GM21786 (cell line): ENCODE data around the gene TOGARAM1.

ENCODE experiments used
- ATAC-seq: cut with Tn5 transposase; IDR thresholded peaks from one replicate; pipeline ENCODE4 v1.9.1; 2021; ENCODE audit not compliant: unreplicated experiment

Gene TOGARAM1

DNA sequence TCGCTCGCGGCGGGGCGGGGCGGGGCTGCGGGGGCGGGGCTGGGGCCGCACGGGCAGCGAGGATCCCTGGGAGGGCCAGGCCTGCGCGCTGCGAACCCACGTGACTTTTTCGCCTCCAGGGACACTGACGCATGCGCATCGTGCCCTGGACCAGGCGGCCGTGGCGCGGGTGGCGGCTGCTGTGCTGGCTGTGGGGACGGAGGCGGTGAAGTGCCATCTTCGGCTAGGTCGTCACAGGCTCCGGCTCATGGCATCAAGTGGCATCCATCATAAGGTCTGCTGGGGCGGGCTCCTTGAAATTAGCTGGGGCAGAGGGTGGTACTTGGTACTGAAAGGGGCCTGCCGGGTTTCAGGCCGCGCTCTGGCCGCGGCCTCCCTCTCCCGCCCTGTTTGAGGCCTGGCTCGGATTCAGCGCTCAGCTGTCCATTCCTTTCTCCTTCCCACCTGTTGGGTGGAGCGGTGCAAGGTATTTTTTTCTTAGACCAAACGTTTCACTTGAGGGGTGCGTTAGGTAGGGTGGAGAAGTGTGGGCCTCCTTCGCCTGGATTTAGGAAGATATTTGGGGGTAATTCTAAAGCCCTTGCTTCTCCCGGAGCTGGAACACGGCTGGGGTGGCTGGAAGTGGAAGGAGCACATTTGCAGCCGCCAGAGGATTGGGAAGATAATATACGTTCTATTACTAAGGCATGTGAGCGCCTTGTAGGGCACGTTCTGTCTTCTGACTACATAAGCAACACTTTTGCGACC lies 122.2 kb downstream of the TOGARAM1 start, which contains the start of gene PRPF39:
Gene PRPF39, plus strand, starts transcription at position 141 of the 747 bp plus-strand sequence. CDS start 11,124 bp downstream, outside the sequence.
- ATAC-seq: peak; percentile 94

DNA sequence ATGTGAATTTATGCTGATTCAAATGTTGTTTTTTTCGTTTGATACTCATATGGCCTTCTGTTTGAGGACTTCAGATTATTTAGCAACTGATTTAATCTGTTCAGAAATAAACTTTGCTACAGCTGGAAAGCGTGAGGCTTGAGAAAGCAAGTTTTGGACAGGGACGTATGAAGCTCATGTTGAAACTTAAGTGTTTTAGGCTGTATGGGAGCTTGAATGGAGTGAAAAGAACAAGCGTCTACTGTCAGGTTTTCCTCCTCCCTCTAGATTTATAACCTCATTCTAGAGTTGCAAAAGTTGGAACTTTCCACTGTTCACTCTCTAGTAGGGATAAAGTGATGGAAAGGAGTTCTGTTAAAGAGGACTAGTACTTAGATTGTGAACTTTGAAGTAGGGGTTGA lies 123.0 kb downstream of the TOGARAM1 start:
- no peak for ATAC-seq

DNA sequence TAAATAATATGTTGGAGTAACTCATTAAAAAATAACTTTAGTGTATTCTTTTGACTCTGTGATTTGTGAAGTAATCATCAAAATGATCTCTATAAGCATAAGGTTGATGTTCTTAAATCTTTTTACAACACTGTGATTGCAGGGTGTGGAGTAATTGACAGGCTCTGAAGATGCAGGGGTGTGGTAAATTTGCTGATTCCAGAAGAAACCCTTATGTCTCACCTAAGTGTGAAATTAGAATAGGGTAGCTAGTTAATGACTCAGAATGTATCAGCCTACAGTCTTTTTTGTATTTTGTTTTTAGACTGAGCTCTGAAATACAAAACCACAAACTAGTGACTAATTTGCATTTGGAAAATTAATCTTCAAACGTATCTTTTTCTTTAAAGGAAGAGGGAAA lies 127.8 kb downstream of the TOGARAM1 start:
- peak; percentile 70 for ATAC-seq

GRCh38 chr14:45091710-45092109 lies 129.7 kb downstream of the TOGARAM1 start:
- no peak for ATAC-seq

- no peak for ATAC-seq
Observed at GRCh38 chr14:45094275-45094674, 132.3 kb downstream of the TOGARAM1 start.

- no peak for ATAC-seq
Observed at GRCh38 chr14:45095143-45095542, 133.2 kb downstream of the TOGARAM1 start.

GRCh38 chr14:45096218-45096617 lies 134.2 kb downstream of the TOGARAM1 start:
- no peak for ATAC-seq

DNA sequence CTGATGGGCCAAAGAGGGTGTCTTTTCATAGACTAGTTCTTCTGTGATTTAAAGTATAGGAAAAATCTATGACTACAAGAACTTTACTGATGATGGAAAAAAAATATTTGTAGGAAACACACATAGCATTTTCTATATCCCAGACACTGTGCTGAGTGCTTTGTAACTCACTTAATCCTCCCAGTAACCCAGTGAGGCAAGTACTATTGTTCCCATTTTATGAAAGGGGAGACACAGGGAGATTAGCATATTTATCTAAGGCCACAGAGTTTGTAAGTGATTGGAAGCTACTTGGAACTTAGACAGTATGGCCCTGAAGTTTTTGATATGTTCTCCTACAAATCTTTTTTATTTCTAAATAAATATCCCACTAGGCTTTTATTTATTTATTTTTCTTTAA lies 141.8 kb downstream of the TOGARAM1 start:
- no peak for ATAC-seq

- no peak for ATAC-seq
Observed at GRCh38 chr14:45104561-45104960, 142.6 kb downstream of the TOGARAM1 start.

- no peak for ATAC-seq
Observed at GRCh38 chr14:45112896-45113781, 151.1 kb downstream of the TOGARAM1 start.

DNA sequence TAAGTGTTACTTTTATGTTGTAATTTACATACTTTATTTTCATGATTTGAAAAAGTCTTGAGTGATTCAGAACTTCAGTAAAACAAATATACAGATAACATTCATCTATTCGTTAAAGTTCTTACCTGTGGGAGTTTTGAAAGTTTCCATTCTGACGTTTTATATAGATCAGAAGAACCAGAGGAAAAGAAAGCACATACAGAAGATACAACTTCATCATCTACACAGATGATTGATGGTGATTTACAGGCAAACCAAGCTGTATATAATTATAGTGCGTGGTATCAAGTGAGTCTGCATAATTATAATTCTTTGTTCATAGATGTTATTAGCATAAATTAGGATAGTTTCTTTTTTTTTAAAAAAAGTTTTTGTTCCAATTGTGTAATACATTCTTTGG lies 152.3 kb downstream of the TOGARAM1 start:
- ATAC-seq: no peak

DNA sequence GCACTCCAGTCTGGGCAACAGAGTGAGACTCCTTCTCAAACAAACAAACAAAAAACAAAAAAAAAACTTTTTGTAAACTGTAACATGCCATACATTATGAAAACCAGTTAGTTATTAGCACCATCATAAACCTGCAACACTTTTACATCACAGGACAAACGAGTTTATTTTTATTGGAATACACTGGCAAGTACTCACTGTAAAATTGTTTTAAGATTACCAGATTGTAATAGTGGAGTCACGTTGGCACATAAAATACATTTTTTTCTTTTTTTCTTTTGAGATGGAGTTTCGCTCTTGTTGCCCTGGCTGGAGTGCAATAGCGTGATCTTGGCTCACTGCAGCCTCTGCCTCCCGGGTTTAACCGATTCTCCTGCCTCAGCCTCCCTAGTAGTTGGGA lies 156.6 kb downstream of the TOGARAM1 start:
- no peak for ATAC-seq

GRCh38 chr14:45120096-45120495 lies 158.1 kb downstream of the TOGARAM1 start:
- ATAC-seq: no peak

- ATAC-seq: no peak
Observed at GRCh38 chr14:45123271-45123670, 161.3 kb downstream of the TOGARAM1 start.
